ENCODE results near the gene NCBP3.

GRCh38 chr17:3762922-3763776, 82.9 kb downstream of the NCBP3 start:
- TF ChIP-seq CTCF (IDR thresholded peaks at IDR 0.05): no peak
- TF ChIP-seq POLR2A (IDR thresholded peaks at IDR 0.05): no peak
